Stimulated activated CD4-positive, alpha-beta T cell treated with anti-CD3 and anti-CD28 coated beads, Interleukin-2, amount 100 ng/mL, for 48 hours (primary cell): Measurements from ENCODE around the gene LOXHD1.

Experiments used
- DNase-seq, 2 donors: peaks; one replicate each; pipeline ENCODE4 v3.0.0-alpha.2; 2020

The LOXHD1 gene

GRCh38 chr18:46625069-46625468, 32.0 kb downstream of the LOXHD1 start:
- no peak for DNase-seq

DNA sequence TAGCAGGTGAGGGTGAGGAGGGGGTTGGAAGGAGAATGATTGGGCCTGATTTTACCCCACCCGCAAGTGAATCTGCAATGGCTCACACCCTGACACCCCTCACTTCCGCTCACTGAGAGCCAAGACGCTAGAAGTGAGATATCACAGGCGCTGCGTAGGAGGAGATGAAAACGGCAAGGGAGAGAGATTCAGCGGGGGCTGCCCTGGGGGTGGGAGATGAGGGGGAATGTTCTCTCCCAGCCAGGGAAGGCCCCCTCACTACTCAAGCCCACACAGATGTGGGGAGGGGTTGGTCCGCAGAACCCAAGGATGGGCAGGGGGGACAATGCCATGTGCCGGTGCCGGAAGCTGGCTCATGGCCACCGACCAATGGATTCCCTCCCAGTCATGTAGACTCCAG, 32.9 kb downstream of the LOXHD1 start:
- DNase-seq, result no peak

- DNase-seq, result peak in 1 of 2 donors; percentile 31
Measured at GRCh38 chr18:46623541-46623940, 33.5 kb downstream of the LOXHD1 start.

DNA sequence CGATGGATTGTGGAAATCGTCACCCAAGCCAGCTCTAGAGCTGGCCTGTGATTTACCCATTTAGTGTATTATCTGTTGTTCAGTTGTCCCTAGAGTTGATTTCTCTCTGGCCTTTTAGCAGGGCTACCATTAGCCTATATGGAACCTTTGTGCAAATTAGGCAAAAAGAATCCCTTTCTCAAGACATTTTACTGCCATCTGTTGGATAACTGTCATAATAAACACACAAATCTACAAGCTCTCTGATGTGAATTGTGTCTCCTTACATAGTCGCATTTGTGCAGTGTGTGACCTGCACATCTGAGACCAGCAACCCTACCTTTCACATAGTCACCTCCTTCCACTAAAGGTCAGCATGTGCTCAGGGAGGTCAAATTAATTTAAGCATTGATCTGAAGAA, 34.0 kb downstream of the LOXHD1 start:
- DNase-seq, result no peak

GRCh38 chr18:46622451-46622850, 34.6 kb downstream of the LOXHD1 start:
- DNase-seq, result no peak

- DNase-seq, result no peak
Measured at GRCh38 chr18:46621871-46622270, 35.1 kb downstream of the LOXHD1 start.

DNA sequence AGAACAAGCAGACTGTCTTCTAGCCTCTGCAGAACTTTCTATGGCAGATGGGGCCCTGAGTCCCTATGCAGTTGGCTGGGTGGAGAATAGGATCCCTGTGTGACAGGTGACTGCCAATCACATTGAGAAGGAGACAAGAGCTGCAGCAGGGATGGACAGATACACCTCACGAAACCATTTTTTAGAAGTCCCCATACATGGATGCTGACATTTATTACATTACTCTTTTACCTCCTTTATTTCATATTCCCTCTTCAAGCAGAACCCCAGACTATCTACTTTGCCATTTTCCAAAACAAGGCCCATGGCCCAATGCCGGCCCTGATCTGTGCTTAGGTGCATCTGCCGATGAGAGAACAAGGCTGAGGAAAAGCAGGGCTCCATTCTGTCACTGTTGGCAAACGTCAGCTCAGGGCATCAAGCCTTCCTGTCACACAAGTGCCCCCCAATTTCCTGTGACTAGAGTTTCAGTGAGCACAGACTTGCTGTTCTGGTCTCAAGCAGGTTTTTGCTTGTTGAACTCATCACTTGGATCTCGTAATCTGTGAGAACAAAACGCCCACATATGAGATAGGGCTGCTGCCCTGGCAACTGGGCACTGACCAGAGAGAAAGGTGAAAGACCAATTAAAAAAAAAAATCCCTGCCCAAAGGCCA, 35.8 kb downstream of the LOXHD1 start:
- DNase-seq, result no peak

DNA sequence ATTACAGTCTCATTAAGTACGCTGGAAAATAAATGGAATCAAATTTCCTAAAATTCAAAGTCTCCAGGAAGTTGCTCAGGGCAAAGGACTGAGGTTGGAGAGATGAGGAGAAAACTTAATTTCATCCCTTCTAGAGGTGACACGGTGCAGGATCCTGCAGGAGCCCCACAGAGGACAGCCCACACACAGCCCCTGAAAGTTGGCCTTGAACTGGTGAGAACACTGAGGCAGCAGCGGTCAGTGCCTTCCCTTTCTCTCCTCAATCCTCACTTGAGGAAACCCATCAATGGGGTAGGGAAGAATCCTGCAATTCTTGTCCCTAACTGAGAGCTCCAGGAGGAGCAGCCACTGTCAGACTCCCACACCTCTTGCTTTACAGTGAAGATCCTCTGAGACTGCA, 37.5 kb downstream of the LOXHD1 start:
- DNase-seq, result no peak

- DNase-seq, result no peak
Measured at GRCh38 chr18:46615720-46616119, 41.3 kb downstream of the LOXHD1 start.

DNA sequence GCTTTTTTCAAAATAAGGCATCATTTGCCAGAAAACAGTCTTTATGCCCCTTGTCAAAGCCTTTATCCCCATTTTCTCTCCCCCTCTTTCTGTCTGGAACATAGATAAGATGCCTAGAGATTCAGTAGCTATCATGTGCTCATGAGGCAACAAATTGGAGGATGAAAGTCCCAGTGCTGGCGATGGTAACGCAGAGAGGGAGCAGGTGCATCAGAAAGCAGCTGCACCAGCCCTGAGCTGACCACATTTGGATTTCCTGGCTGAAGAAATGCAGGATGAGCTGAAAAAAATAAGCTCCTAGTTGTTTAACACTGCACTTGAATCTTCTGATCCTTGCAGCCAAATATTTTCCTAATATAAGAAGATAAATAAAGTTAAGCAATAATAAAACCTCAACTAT, 48.0 kb downstream of the LOXHD1 start:
- no peak for DNase-seq

DNA sequence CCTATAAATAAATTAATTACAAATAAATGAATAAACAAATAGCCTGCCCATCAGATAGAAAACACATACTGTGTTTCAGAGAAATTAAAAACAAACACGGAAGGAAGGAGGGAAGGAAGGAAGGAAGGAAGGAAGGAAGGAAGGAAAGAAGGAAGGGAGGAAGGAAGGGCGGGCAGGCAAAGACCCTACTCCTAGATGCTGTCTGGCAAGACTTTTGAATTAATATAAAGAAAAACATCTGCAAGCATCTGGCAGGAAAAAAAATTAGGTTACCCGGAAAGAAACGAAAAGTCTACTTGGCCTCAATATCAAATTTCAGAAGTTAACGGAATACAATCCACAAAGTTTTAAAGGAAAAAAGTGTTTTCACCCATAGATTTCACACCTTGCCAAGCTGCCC, 49.1 kb downstream of the LOXHD1 start:
- no peak for DNase-seq

DNA sequence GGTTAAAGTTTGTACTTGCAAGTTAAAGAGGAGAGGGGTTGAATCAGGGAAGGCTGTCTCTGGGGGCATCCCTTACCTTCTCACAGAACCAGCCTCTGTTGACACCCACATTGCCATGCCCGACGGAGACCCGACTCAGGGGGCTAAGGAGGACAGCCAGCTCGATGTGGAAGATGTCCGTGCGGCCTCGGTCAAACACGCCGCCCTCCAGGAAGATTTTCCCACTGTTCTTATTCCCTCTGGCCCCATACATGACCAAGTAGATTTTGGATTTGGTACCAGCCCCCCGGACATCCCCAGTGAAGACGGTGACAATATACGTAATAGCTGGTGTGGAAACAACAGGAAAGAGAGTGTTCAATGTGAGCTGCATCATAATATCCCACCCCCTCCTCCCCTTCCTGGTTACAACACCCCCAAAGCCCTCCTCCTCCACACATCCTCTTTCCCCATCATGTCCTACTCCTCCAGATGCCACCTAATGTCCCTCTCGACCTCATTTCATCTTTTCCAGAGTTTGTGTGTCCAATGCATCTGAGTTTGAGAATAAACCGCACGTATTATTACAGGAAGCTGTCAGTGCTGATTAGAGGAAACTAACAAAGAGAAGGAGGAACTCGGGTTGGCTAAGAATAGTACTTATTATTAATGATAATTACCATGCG, 55.7 kb downstream of the LOXHD1 start:
- no peak for DNase-seq

GRCh38 chr18:46596119-46596518, 60.9 kb downstream of the LOXHD1 start:
- no peak for DNase-seq

DNA sequence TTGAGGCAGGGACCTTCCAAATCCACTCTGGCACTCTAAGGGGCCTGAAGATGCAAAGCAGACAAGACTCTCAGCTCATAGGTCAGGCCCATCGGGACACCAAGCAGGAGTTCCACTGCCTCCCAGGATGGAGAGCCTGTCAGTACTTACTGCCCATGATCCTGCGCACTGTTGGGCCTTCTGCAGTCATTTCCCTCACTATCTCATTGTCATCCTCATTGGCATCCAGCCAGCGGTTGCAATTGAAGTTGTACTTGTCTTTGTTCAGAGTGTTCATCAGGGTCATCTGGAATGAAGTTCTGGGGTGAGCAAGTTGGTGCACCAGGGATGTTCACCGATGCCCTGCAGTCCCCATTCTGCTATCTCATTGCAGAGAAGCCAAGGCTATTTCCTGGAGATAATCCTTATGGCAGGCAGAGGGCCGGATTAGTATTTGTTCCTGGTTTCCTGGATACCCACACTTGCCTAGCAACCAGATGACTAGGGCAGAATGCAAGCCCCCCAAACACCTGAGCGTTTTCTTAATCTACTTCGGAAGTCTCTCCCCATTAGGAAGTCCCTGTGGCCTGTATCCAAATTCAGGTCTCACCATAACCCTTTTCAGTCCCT, 65.1 kb downstream of the LOXHD1 start:
- no peak for DNase-seq

GRCh38 chr18:46590103-46590502, 66.9 kb downstream of the LOXHD1 start:
- DNase-seq, result no peak

DNA sequence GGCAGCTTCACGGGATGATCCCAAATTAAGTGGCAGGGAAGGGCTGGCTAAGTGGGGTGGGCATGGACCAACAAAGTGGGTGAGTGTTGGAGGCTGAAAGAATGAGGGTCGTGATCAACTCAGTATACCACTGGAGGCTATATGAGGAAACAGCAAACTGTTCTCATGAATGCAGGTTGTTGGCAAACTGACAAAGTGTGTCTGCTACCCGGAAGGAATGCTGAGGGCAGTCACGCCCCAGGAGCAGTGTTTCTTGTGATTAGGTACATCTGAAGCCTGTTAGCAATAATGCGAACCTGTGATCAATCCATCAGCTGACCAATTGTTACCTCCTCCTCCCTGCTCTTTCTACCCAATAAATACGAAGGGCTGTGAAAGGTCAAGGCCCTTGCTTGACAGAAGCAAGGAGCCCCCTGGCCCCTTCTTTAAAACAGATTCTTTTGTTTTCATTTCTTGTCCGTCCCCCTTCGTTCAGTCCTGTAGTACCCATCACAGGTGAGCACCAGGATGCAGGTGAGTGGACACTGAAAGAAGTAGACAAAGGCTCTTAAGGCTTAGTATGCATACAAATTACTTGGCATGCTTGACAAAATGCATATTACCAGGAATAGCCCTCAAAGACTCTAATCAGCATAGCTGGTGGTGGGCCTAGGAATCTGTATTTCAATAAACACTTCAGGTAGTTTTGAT, 67.9 kb downstream of the LOXHD1 start:
- no peak for DNase-seq

GRCh38 chr18:46587600-46587999, 69.4 kb downstream of the LOXHD1 start:
- no peak for DNase-seq

DNA sequence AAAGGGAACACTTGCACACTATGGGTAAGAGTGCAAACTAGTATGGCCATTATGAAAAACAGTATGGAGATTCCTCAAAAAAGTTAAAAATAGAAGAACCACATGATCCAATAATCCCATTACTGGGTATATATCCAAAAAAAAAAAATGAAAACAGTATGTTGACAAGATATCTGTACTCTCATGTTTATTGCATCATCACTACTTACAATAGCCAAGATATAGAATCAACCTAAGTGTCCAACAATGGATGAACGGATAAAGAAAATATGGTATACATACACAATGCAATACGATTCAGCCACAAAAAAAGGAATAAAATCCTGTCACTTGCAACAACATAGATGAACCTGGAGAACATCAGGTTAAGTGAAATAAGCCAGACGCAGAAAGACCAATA, 73.3 kb downstream of the LOXHD1 start:
- DNase-seq, result no peak

- no peak for DNase-seq
Measured at GRCh38 chr18:46581648-46582047, 75.4 kb downstream of the LOXHD1 start.

- DNase-seq, result no peak
Measured at GRCh38 chr18:46578987-46579386, 78.0 kb downstream of the LOXHD1 start.

GRCh38 chr18:46577546-46577945, 79.5 kb downstream of the LOXHD1 start:
- no peak for DNase-seq

DNA sequence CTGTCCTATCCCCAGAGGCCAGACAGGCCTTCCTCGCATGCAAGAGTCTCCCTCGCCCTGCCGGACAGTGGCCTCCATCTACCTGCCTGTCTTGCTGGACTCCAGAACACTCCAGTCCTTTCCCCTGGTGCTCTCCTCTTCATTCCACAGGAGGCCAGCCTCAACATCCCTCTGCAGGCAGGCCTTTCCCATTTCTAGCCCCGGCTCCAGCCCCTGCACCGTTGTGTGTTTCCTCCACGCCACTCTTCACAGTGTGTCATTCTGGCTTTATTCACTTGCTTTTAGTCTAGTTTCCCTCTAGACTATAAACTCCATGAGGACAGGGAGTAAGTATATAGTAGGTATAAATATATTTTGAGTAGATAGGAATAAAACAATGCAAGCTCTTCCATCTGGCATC, 81.2 kb downstream of the LOXHD1 start:
- DNase-seq, result no peak

GRCh38 chr18:46574743-46575115, 82.3 kb downstream of the LOXHD1 start:
- DNase-seq, result no peak
